GM18861 (cell line): Measurements from ENCODE around the gene ENTPD2.
"Not testable (repeated sequence)": the region's sequence is repeated elsewhere in the genome, so short reads cannot be mapped to it uniquely, and the experiment has no call there.

ENCODE experiments used
- ATAC-seq: cut with Tn5 transposase; IDR thresholded peaks from one replicate; pipeline ENCODE4 v1.9.1; 2021; ENCODE audit not compliant: unreplicated experiment

Gene ENTPD2

GRCh38 chr9:137065336-137065967 lies 11.6 kb upstream of the ENTPD2 start:
- no peak for ATAC-seq

DNA sequence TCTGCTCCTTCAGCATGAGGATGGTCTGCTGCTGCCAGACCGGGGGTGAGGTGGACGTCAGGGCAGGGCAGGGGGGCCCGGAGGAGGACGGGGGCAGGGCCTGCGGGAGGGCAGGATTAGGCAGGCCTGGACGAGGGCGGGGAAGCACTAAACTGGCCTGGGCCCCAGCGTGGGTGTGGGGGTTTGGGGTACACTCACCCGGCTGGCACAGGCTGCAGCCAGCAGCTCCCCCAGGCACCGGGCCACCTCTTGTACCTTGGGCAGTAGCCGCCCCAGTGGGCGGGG lies 11.0 kb upstream of the ENTPD2 start:
- ATAC-seq = no peak

DNA sequence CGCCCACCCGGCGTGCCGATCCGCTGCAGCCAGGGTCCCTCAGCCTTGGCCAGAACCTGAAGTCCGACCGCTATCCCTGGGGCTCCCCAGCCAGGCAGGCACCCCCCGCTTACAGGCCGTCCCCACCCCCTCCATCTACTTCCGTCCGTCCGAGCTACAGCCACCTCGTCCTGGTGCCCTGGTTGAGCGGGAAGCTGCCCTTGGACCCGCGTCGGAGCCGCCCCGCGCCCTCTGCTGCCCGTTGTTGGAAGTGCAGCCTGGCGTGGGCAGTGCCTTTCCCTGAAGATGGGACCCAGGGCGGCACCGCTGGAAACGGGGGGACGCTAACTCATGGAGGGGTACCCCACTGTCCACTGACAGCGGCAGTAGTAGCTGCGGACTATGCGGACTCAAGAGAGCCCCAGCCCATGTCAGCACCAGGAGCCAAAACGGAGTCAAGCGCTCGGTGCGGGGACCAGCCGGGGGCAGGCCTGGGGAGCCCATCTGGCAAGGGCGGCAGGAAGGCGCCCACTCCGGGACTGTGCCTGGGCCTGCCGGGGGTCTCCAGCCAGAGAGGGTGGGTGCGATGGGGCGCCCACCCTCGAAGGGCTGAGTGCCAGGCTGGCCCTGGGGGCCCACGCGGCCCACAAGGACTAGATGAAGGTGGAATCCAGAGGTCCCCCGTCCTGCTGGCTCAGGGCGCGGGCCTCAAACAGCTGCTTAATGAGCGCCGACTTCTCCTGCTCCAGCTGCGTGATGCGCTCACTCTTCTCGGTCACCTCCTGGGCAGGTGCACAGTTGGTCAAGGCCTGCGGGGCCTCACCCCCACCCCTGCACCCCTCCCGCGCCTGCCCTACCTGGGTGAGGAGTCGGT lies 10.4 kb upstream of the ENTPD2 start:
- ATAC-seq = no peak

GRCh38 chr9:137063311-137064026 lies 9.6 kb upstream of the ENTPD2 start:
- ATAC-seq = no peak

- not testable (repeated sequence) for ATAC-seq
Observed at GRCh38 chr9:137062798-137063197, 8.9 kb upstream of the ENTPD2 start.

DNA sequence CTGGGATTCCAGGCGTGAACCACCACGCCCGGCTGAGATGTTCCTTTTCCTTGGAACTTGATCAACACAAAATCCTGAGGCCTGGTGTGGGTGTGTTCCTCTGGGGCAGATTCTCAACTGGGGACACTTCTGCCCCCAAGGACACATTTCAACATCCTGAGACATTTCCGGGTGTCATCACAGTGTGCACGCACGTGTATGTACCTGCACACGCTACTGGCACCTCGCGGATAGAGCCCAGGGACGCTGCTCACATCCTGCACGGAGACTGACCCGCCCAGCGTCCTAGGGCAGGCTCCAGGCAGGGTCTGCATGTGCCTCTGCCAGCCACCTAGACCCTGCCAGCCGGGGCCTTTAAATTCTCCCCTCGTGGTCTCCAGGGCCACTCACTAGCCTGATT lies 8.5 kb upstream of the ENTPD2 start:
- no peak for ATAC-seq

- ATAC-seq = no peak
Observed at GRCh38 chr9:137058521-137059234, 4.8 kb upstream of the ENTPD2 start.

DNA sequence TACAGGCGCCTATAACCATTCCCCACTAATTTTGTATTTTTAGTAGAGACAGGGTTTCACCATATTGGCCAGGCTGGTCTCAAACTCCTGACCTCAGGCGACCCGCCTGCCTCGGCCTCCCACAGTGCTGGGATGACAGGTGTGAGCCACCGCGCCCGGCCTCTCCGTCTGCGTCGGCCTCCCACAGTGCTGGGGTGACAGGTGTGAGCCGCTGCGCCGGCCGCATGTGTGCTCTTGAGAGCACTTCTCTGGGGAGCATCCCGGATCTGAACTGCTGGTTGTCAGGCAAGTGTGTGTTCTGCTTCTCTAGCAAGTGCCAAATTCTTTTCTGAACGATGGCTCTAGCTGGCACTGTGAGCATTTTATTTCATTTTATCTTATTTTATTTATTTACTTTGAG lies 3.7 kb upstream of the ENTPD2 start:
- ATAC-seq = no peak

DNA sequence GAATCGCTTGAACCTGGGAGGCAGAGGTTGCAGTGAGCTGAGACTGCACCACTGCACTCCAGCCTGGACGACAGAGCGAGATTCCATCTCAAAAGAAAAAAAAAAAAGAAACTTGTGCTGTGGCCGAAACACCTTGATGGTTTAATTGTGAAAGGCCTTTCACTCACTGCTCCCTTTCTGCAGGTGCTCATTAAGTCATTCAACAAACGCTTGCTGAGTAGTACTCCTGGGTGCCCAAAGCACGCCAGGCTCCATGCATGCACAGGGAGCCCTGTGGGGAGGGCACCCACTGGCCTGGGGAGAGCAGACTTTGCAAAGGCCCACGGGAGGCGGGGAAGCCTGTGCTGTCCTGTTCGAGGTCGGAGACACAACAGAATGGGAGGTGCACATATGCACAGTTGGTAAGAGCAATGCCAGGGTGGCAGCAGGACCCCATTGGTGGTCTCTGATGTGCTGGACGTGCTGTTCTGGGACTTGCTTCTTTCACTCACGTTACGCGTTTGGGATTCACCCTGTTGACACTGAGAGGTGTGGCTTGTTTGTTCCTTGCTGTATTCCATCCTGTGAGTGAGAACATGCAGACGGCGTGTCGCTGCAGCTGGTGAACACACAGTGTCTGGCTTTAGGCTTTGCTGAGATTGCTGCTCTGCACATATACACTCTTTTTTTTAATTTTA lies 3.0 kb upstream of the ENTPD2 start:
- ATAC-seq = no peak

GRCh38 chr9:137055385-137056364 lies 1.8 kb upstream of the ENTPD2 start:
- ATAC-seq = no peak

DNA sequence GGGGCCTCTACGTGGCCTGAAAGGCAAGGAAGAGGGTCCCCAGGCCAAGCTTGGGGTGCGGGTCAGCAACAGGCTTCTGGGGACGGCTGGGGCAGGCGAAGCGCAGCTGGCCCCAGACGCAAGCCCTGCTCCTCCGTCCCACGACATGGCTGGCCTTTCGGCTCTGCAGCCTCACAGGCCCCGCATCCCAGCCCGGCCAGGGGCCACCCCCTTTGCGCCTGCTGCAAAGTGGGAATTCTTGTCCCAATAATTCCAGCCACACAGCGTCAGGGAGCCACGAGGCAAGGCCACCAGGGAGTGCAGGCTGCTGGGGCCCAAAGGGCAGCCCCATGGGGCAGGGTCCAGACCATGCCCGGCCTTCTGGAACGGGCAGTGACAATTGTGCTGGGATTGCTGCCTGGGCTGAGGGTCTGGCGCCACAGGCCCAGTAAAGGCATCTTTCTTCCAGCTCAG lies 1.1 kb upstream of the ENTPD2 start:
- ATAC-seq = no peak

GRCh38 chr9:137052998-137053943 lies 590 bp downstream of the ENTPD2 start:
- ATAC-seq = no peak

- ATAC-seq = no peak
Observed at GRCh38 chr9:137052293-137052692, 1.6 kb downstream of the ENTPD2 start.

GRCh38 chr9:137051145-137051724 lies 2.6 kb downstream of the ENTPD2 start:
- ATAC-seq = no peak

DNA sequence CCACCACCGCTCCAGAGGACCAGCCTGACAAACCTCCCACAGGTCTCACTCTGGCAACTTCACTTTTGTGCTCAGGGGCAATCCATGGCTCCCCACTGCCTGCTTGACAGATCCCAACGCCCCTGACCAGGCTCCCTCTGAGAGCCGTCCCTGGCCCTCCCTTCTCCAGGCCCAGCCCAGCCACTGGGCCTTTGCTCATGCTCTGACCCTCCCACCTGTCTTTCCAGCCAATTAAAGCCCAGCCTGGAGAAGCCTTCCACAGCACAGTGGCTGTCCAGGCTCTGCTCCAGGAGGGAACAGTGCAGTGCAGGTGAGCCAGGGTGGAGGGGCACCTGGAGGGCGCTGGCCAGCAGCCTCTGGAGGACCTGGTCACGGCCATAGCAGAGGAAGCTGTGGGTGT lies 3.3 kb downstream of the ENTPD2 start:
- ATAC-seq = no peak

DNA sequence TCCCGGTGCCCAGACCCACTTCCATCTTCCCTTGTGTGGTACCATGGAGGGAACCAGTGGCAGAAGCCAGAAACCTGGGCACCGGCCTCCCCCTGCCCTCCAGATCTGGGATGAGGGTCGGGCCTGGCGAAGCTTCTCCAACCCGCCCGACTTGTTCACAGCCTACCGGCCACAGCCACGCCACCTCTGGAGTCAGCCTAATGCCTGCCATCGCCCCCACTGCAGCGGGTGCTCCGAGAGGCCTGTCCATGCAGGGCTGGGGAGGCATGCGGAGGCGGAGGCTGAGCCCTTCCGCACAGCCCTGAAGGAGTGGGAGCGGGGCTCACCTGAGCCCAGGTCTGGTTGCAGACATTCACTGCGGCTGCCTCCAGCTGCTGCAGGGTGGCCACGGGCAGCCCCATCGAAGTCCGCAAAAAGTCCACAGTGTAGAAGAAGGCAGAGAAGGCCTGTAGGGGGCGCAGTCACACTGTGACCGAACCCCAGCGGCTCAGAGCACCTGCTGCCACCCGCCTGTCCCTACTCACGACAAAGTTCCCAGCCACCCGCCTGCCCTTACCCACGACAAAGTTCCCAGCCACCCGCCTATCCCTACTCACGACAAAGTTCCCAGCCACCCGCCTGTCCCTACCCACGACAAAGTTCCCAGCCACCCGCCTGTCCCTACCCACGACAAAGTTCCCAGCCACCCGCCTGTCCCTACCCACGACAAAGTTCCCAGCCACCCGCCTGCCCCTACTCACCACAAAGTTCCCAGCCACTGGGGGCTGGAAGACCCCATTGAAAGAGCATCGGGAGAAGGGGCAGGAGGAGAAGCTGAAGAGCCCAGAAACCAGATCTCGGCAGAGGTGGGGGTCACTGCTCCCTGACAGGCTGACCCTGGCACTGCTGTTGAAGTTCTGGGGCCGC lies 4.1 kb downstream of the ENTPD2 start:
- ATAC-seq = no peak
